GM19239 (cell line): Measurements from ENCODE around the gene OSBPL2.

Experiments
- DNase-seq: peaks from one replicate; pipeline ENCODE4 v3.0.0; 2011; ENCODE audit warnings: low spot score; ENCODE audit not compliant: insufficient read length
- FAIRE-seq: peaks from 2 replicates; lab custom pipeline; 2011; peaks lifted over from hg19 to GRCh38; lab: Jason Lieb, UNC

Gene OSBPL2

GRCh38 chr20:62219992-62220665 lies 18.2 kb upstream of the OSBPL2 start, which contains the start of gene HRH3:
TSS of gene HRH3 (minus strand) at chr20:62220278. CDS start at chr20:62219970, 308 bp downstream.
- FAIRE-seq (no peak), DNase-seq (peak; percentile 86)

DNA sequence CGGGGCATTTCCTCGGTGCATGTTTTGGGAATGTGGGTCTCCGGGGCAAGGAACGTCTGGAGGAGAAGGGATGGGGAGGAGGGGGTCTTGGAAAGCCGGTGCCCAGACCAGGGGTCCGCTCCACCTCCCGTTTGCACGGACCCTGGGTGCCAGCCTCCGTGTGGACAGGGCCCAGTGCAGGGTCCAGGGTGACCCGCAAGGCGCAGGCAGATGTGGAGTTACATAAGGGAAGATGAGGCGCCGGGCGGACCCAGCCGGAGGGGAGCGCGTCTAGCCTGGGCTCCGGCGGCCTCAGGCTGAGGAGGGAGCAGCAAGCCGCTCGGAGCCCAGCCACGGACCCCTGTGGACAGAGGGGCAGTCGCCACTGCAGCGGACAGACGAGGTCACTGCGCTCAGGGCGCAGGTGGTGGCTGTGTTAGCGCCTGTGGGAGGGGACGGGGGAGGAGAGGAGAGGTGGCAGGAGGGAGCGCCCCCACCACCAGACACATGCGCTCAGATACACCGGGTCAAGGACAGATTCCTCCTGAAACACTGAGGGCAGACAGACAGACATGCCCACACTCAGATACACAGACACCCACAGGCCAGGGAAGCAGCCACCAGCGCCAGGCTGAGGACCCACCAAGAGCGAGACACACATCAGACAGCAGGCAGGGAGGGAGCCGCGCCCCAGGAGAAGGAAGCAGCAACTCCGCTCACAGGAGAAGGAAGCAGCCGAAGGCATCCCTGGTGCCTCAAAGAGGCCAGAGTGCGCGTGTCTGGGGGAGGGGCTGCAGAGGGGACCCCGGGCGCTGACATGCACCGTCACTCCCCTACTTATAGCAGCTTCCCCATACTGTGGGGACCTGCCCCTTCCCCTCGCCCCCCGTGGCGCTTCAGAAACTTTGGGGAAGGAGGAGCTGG lies 17.4 kb upstream of the OSBPL2 start:
- no peak for FAIRE-seq
- no peak for DNase-seq

- DNase-seq (no peak), FAIRE-seq (no peak)
Measured at GRCh38 chr20:62222266-62222850, 16.0 kb upstream of the OSBPL2 start.

DNA sequence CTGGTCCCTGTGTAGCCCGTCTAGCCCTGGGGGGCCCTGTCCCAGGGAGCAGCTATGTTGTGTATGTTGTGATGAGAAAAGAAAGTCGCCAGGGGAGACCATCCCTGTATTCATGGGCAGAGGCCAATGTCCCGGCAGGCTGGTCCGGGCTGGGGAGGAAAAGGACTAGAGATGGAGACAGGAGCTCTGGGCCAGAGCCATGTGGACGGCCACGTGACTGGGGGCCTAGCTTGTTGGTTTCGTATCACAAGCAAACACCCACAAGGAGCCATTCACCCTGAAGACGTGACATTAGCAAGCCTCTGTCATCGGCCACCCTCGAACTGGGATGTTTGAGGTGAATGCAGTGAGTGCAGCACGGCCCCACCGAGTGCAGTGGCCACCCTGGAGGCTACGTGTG lies 15.3 kb upstream of the OSBPL2 start:
- FAIRE-seq (no peak), DNase-seq (no peak)

GRCh38 chr20:62223571-62223970 lies 14.8 kb upstream of the OSBPL2 start:
- DNase-seq, result no peak
- no peak for FAIRE-seq

DNA sequence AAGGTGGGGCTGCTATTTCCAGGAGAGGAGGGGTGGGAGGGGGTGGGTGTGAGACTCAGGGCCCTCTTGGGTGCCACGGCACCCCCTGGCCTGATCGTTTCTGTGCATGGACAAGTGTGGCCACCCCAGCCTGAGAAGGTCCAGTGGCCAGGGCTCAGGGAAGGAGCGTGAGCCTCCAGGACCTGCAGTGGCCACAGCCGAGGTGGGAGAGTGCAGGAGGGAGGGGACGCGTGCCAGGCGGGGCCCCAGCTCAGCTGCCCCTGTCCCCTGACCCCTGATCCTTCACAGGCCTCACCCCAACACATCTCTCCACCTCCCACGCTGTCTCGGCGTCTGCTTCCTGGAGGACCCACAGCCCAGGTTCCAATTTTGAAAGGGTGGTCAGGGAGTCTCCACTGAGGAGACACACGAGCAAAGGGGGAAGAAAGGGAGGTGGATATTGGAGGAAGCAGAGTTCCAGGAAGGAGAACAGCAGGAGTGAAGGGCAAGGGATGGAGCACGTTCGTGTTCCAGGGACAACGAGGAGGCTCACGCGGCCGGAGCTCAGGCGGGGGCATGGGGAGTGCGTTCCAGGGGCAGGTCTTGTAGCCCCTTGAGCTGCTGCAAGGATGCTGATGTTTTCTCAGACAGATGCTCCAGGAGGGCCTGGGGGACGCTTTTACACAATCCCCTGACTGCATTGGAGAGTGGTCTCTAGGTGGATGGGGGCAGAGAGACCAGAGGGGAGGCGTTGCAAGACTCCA lies 14.0 kb upstream of the OSBPL2 start:
- DNase-seq (no peak), FAIRE-seq (no peak)

DNA sequence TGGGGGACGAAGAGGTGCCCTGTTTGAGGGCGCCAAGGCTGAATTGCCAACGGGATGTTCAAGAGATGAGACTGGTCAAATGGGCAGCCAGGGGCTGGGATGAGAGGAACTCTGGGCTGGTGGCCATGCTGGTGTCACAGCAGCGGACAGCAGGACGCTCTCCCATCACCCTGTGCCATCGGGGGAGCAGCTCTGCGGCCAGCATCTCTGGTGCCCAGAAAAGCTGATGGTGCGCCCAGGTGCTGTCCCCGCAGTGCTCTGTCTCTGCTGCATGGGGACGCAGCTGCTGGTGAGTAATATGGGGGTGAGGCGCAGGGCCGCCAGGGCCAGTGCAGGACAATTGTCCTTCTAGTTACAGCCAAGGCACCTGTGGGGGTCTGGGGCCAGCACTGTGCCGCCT lies 13.3 kb upstream of the OSBPL2 start:
- DNase-seq (no peak), FAIRE-seq (no peak)

DNA sequence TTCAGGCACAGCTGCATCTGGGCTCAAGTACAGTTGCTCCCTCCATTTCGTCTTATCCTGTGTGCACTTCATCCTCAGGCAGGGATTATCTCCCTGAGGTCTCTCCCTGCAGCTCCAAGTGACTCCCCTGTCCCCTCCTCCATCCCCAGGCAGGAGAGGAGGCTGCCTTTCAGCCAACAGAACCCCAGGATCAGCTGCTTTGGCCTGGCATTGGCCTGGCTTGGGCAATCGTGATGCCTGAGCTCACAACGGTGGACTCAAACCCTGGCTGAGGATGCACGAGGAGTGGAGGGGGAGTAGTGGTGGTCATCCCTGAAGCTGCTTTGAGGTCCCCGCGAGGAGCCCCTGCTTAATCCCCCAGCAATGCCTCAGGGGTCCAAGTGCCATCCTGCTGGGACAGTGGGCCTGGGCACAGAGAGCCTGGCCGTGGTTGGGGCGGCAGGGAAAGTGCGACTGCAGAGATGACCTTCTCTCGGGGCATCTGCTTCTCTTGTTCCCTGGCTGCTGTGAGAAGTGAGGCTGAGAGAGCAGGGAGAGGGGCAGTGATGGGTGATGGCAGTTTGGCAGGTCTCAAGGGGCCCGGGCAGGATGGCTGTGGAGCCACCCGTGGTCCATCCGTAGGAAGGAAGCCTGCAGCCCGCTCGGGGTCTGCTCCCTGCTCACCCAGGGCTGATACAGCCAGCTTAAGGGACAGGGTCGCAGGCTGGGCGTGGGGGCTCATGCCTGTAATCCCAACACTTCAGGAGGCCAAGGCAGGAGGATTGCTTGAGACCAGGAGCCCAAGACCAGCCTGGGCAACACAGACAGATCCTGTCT lies 12.3 kb upstream of the OSBPL2 start:
- no peak for FAIRE-seq
- DNase-seq, result no peak

- DNase-seq (no peak), FAIRE-seq (no peak)
Measured at GRCh38 chr20:62226707-62227590, 11.4 kb upstream of the OSBPL2 start.

GRCh38 chr20:62227591-62227976 lies 10.7 kb upstream of the OSBPL2 start:
- DNase-seq (no peak), FAIRE-seq (no peak)

GRCh38 chr20:62227977-62228958 lies 10.1 kb upstream of the OSBPL2 start:
- FAIRE-seq, result no peak

DNA sequence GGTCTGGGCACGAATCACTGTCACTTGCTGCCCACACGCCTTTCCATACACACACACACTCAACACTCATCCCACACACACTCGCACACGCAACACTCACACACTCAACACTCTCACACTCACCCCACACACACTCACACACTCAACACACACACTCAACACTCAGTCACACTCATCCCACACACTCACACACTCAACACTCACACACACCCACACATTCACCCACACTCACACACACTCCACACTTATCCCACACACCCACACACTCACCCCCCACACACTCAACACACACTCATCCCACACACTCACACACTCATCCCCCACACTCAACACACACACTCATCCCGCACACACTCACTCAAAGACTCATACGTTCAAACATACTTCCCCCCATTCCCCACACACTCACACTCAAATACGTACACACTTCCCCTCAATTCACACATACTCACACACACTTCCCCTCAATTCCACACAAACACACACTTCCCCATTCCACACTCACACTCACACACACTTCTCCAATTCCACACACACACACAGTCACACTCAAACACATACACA lies 9.3 kb upstream of the OSBPL2 start:
- FAIRE-seq, result no peak
- no peak for DNase-seq

More at GRCh38 chr20:62227977-62228958, 10.1 kb upstream of the OSBPL2 start:
- no peak for DNase-seq

GRCh38 chr20:62229667-62230066 lies 8.7 kb upstream of the OSBPL2 start:
- no peak for FAIRE-seq
- DNase-seq, result no peak

- DNase-seq (no peak), FAIRE-seq (no peak)
Measured at GRCh38 chr20:62230276-62230675, 8.0 kb upstream of the OSBPL2 start.

GRCh38 chr20:62230696-62231095 lies 7.6 kb upstream of the OSBPL2 start:
- no peak for DNase-seq
- FAIRE-seq, result no peak

GRCh38 chr20:62231292-62231691 lies 7.0 kb upstream of the OSBPL2 start:
- DNase-seq (no peak), FAIRE-seq (no peak)

GRCh38 chr20:62232194-62232593 lies 6.1 kb upstream of the OSBPL2 start:
- no peak for DNase-seq

More at GRCh38 chr20:62232194-62232593, 6.1 kb upstream of the OSBPL2 start:
- FAIRE-seq, result no peak
